A549 (cell line): ENCODE data around the gene TMEM121. TPM values are rescaled to one million over a fixed set of nuclear protein-coding genes. Genes with fewer than 3 reads are reported as not detected.

Experiments used
- ATAC-seq, 2 experiments: fragments of 200-7000 bp in 1 of 2; fragments of >200 bp in 1 of 2; cut with Nextera tagmentation in 1 of 2; cut with Tn5 transposase in 1 of 2; 3 replicates each; pipeline versions ENCODE4 v1.8.0 to v1.9.1; 2018 to 2020; ENCODE audit warnings: mild to moderate bottlenecking in 1 of 2, moderate library complexity in 1 of 2
- CTCF ChIA-PET: fragments of 300-600 bp; sonication (Branson Sonifier 250); formaldehyde crosslinking; extraction: SDS; loops from one replicate; lab custom pipeline; 2021; ENCODE audit warnings: antibody characterized with exemption, inconsistent platforms; lab: Yijun Ruan, JAX
- POLR2A ChIA-PET: fragments of 350-600 bp; formaldehyde crosslinking; extraction: SDS; loops from one replicate; lab custom pipeline; 2021; ENCODE audit warnings: antibody characterized with exemption, inconsistent platforms; lab: Yijun Ruan, JAX
- DNase-seq, 2 experiments: peaks; one replicate each; pipeline versions ENCODE4 v3.0.0 to v3.0.0-alpha.2; 2011 to 2016; ENCODE audit warnings: low read depth in 1 of 2, low spot score in 1 of 2
- FAIRE-seq: peaks from 2 replicates; lab custom pipeline; 2011; peaks lifted over from hg19 to GRCh38; lab: Jason Lieb, UNC
- H3K27ac ChIP-seq, 2 experiments: fragments of >200 bp; sonication (Bioruptor Twin); formaldehyde crosslinking; 3 replicates each; pipeline ENCODE4 v1.5.1; 2016 to 2017
- H3K4me1 ChIP-seq: fragments of >200 bp; sonication (Bioruptor Twin); formaldehyde crosslinking; 3 replicates; pipeline ENCODE4 v1.6.1; 2016
- H3K4me2 ChIP-seq: fragments of >200 bp; sonication (Bioruptor Twin); formaldehyde crosslinking; 3 replicates; pipeline ENCODE4 v1.6.1; 2016
- H3K4me3 ChIP-seq: fragments of >200 bp; sonication (Bioruptor Twin); formaldehyde crosslinking; 3 replicates; pipeline ENCODE4 v1.5.1; 2016
- H3K9me3 ChIP-seq: fragments of >200 bp; sonication (Bioruptor Twin); formaldehyde crosslinking; 3 replicates; pipeline ENCODE4 v1.6.1; 2016
- ATOH8 ChIP-seq: fragments of 250-450 bp; sonication (Bioruptor Pico); IDR thresholded peaks from 2 replicates; pipeline ENCODE4 v1.5.0; 2020; ENCODE audit warnings: low read depth, mild to moderate bottlenecking, moderate library complexity
- BHLHE40 ChIP-seq: IDR thresholded peaks from 2 replicates; pipeline ENCODE4 v1.6.1; 2012; ENCODE audit warnings: low read depth, low read length, inconsistent platforms
- CHD2 ChIP-seq: fragments of 150-350 bp; IDR thresholded peaks from 2 replicates; pipeline ENCODE4 v1.6.1; 2014; ENCODE audit warnings: low read length; ENCODE audit not compliant: partially characterized antibody
- E2F6 ChIP-seq: IDR thresholded peaks from 2 replicates; pipeline ENCODE4 v1.6.1; 2012; ENCODE audit warnings: low read depth, borderline replicate concordance
- EHF ChIP-seq: fragments of 250-450 bp; sonication (Bioruptor Pico); IDR thresholded peaks from 2 replicates; pipeline ENCODE4 v1.5.0; 2020; ENCODE audit warnings: mild to moderate bottlenecking
- ELK1 ChIP-seq: fragments of 150-350 bp; IDR thresholded peaks from 2 replicates; pipeline ENCODE4 v1.6.1; 2014; ENCODE audit warnings: low read depth, mild to moderate bottlenecking, low read length
- FOSB ChIP-seq: fragments of 250-450 bp; sonication (Bioruptor Pico); IDR thresholded peaks from 2 replicates; pipeline ENCODE4 v1.5.0; 2020; ENCODE audit warnings: mild to moderate bottlenecking, moderate library complexity
- FOSL2 ChIP-seq, 2 experiments: fragments of 450-650 bp in 1 of 2; fragments of >200 bp in 1 of 2; sonication (Bioruptor Twin) in 1 of 2; formaldehyde crosslinking; IDR thresholded peaks; 2 replicates each; pipeline versions ENCODE4 v1.5.0 to v1.6.1; 2016 to 2020; ENCODE audit warnings: mild to moderate bottlenecking in 1 of 2, moderate library complexity in 1 of 2
- GATA3 ChIP-seq: IDR thresholded peaks from 2 replicates; pipeline ENCODE4 v1.6.1; 2012; ENCODE audit warnings: borderline replicate concordance
- JUN ChIP-seq, 2 experiments: fragments of >200 bp; sonication (Bioruptor Twin); formaldehyde crosslinking; IDR thresholded peaks; 2 replicates in 1 of 2; 3 replicates in 1 of 2; pipeline ENCODE4 v1.6.1; 2016 to 2017
- MAFK ChIP-seq: fragments of 450-650 bp; IDR thresholded peaks from 2 replicates; pipeline ENCODE4 v1.6.1; 2014; ENCODE audit not compliant: partially characterized antibody
- NPAS2 ChIP-seq: fragments of 250-450 bp; sonication (Bioruptor Pico); IDR thresholded peaks from 2 replicates; pipeline ENCODE4 v1.8.0; 2022; ENCODE audit warnings: mild to moderate bottlenecking, moderate library complexity, borderline replicate concordance
- NR3C1 ChIP-seq: fragments of >200 bp; sonication (Bioruptor Twin); formaldehyde crosslinking; IDR thresholded peaks from 3 replicates; pipeline ENCODE4 v1.6.1; 2017
- PBX3 ChIP-seq: IDR thresholded peaks from 2 replicates; pipeline ENCODE4 v1.6.1; 2012
- POLR2AphosphoS2 ChIP-seq: conservative IDR thresholded peaks from 2 replicates; pipeline ENCODE4 v1.6.1; 2012; ENCODE audit warnings: low read length, improper control_type of control experiment, inconsistent platforms
- RARB ChIP-seq: fragments of 250-450 bp; sonication (Bioruptor Pico); IDR thresholded peaks from 2 replicates; pipeline ENCODE4 v1.8.0; 2021; ENCODE audit warnings: mild to moderate bottlenecking, moderate library complexity
- RCOR1 ChIP-seq: fragments of 150-350 bp; IDR thresholded peaks from 2 replicates; pipeline ENCODE4 v1.6.1; 2014; ENCODE audit warnings: antibody characterized with exemption, low read length, low read depth
- RFX5 ChIP-seq: fragments of 450-650 bp; IDR thresholded peaks from 2 replicates; pipeline ENCODE4 v1.7.1; 2014; ENCODE audit warnings: antibody characterized with exemption, mild to moderate bottlenecking, moderate library complexity
- TFCP2L1 ChIP-seq: fragments of 250-450 bp; sonication (Bioruptor Pico); IDR thresholded peaks from 2 replicates; pipeline ENCODE4 v1.5.0; 2021; ENCODE audit warnings: mild to moderate bottlenecking
- ZSCAN20 ChIP-seq: fragments of 250-450 bp; sonication (Bioruptor Pico); IDR thresholded peaks from 2 replicates; pipeline ENCODE4 v1.8.0; 2022; ENCODE audit warnings: mild to moderate bottlenecking, moderate library complexity
- WGBS: methylation state at CpG from one replicate; pipeline ENCODE4 v1.1.6; 2017; ENCODE audit errors: missing lambda C conversion rate; 5-methylcytosine and 5-hydroxymethylcytosine counted together
- polyA plus RNA-seq, 4 experiments: library from polyadenylated mRNA; depleted of rRNA in 3 of 4; stranded (reverse); fragments of >200 nt; fragmentation: RNase III in 1 of 4; extraction: RNeasy Plus Mini Kit Qiagen cat#74134 plus additional on column Dnase treatment in 1 of 4; gene quantifications; 2 replicates in 3 of 4; 3 replicates in 1 of 4; pipeline ENCODE4 v1.2.3, GENCODE V29; 2011 to 2017
- TF ChIP-seq, protein P1 (sequence below): fragments of 200-600 bp; sonication (generic); IDR thresholded peaks from 2 replicates; pipeline ENCODE4 v1.6.1; 2016; ENCODE audit warnings: antibody characterized with exemption, mild to moderate bottlenecking, moderate library complexity

TMEM121 gene
- polyA plus RNA-seq, 2 of the 4 experiments (the other 2 are of a cell fraction): 2.3 to 5.7 TPM

GRCh38 chr14:105538481-105539049 lies 12.2 kb downstream of the TMEM121 start:
- no peak for FAIRE-seq
- H3K4me3 ChIP-seq: no peak overlapping the region
- 67% methylated on average over 15 of the region's 23 CpGs for WGBS
- TF ChIP-seq EHF (no peak), ELK1 (no peak), RARB (CRISPR knock-in tag) (no peak), NR3C1 (no peak), JUN (IDR thresholded peaks at IDR 0.05) (no peak), MAFK (no peak), ATOH8 (CRISPR knock-in tag) (no peak)
- H3K9me3 ChIP-seq: peaks cover 10% of the 10 kb centered on the region; the same call in 2 of the 3 replicates
- ChIA-PET POLR2A (no interaction called here), CTCF (interaction anchor here (0.6 to 2.8 kb wide), 12 partner anchors 10 to 614 kb away, joined by 3 to 18 read pairs (median 6); partner anchors contain the start of gene TMEM121)
- peak; percentile 4 to 13; a peak in 3 of 6 replicates for ATAC-seq
- no peak overlapping the region for H3K27ac ChIP-seq
- no peaks in the 10 kb centered on the region for H3K4me1 ChIP-seq
- no peak for DNase-seq
- H3K4me2 ChIP-seq: no peak overlapping the region; the same call in 1 of the 3 replicates

DNA sequence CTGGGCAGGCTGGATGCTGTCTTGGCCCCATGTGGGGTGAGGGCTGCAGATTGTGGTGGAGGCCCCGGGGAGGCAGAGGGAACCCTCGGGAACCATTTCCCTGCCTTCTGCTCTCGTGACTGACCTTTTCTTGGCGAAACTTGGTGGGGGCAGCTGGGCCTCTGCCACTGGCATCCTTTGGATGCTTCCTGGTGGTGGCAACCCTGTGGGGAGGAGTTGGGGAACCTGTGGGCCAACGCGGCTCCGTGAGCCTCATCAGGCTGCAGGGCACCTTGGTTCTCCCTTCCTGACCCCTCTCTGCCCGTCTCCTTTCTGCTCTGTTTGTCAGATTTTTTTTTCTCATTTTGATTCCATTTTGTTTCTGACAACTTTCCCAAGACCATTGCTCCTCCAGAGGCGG lies 14.4 kb downstream of the TMEM121 start:
- FAIRE-seq (no peak), ATAC-seq (no peak), DNase-seq (no peak)
- POLR2A ChIA-PET: no interaction called here
- no peak overlapping the region for H3K4me3 ChIP-seq
- H3K4me2 ChIP-seq: no peak overlapping the region
- WGBS: 39% methylated on average over 9 of the region's 9 CpGs
- peaks cover 15% of the 10 kb centered on the region; the same call in 2 of the 3 replicates for H3K9me3 ChIP-seq
- TF ChIP-seq PBX3 (no peak), EHF (no peak), FOSB (CRISPR knock-in tag) (no peak), GATA3 (no peak), RCOR1 (no peak), RFX5 (no peak), E2F6 (no peak), NPAS2 (CRISPR knock-in tag) (no peak)
- CTCF ChIA-PET: no interaction called here
- no peak overlapping the region for H3K27ac ChIP-seq
- H3K4me1 ChIP-seq: no peaks in the 10 kb centered on the region

DNA sequence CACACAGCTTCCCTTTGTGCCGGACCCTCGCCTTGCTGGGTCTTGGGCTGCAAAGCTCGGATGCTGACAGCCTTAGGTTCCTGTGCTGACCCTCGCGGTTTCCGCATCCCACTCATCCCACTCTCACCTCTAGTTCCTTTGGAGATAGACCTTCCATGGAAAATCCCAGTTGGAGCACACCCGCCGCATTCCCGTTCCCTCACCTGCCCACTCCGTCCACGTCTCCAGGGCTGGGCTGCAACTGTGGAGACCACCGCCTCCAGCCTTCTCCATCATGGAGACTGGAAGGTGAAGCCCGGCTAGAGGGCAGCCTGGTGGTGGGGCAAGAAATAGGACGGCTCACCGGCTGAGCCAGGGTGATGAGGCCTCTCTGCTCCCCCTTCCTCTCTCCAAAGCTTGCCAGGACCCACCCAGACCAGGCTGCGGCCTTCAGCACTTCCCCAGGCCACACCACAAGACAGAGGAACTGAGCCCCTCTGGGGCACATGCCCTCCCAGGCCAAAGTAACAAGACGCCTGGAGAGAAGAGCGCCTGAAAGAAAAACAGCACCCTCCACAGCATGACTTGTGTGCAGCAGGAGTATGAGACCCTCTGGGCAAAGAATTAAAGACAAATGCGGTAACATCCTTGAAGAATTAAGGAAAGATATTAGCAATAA lies 15.0 kb downstream of the TMEM121 start:
- no peak overlapping the region for H3K27ac ChIP-seq
- peaks cover 15% of the 10 kb centered on the region; the same call in 2 of the 3 replicates for H3K9me3 ChIP-seq
- DNase-seq (no peak), ATAC-seq (no peak), FAIRE-seq (no peak)
- H3K4me3 ChIP-seq: no peak overlapping the region
- ChIA-PET CTCF (no interaction called here), POLR2A (no interaction called here)
- no peak overlapping the region for H3K4me2 ChIP-seq
- 57% methylated on average over 16 of the region's 19 CpGs for WGBS
- TF ChIP-seq ZSCAN20: no peak
- TF ChIP-seq ELK1: no peak
- TF ChIP-seq POLR2AphosphoS2: no peak
- TF ChIP-seq GATA3: no peak
- no peak for TF ChIP-seq FOSL2 (IDR thresholded peaks at IDR 0.05)
- no peak for TF ChIP-seq FOSL2 (CRISPR knock-in tag; IDR thresholded peaks at IDR 0.05)
- no peak for TF ChIP-seq BHLHE40
- TF ChIP-seq TFCP2L1 (CRISPR knock-in tag): no peak
- TF ChIP-seq, protein P1, sequence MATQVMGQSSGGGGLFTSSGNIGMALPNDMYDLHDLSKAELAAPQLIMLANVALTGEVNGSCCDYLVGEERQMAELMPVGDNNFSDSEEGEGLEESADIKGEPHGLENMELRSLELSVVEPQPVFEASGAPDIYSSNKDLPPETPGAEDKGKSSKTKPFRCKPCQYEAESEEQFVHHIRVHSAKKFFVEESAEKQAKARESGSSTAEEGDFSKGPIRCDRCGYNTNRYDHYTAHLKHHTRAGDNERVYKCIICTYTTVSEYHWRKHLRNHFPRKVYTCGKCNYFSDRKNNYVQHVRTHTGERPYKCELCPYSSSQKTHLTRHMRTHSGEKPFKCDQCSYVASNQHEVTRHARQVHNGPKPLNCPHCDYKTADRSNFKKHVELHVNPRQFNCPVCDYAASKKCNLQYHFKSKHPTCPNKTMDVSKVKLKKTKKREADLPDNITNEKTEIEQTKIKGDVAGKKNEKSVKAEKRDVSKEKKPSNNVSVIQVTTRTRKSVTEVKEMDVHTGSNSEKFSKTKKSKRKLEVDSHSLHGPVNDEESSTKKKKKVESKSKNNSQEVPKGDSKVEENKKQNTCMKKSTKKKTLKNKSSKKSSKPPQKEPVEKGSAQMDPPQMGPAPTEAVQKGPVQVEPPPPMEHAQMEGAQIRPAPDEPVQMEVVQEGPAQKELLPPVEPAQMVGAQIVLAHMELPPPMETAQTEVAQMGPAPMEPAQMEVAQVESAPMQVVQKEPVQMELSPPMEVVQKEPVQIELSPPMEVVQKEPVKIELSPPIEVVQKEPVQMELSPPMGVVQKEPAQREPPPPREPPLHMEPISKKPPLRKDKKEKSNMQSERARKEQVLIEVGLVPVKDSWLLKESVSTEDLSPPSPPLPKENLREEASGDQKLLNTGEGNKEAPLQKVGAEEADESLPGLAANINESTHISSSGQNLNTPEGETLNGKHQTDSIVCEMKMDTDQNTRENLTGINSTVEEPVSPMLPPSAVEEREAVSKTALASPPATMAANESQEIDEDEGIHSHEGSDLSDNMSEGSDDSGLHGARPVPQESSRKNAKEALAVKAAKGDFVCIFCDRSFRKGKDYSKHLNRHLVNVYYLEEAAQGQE: no peak
- TF ChIP-seq EHF: no peak
- no peak for TF ChIP-seq CHD2
- H3K4me1 ChIP-seq: no peaks in the 10 kb centered on the region
